ENCODE results near the gene SLC37A2. TPM values are rescaled to one million over a fixed set of nuclear protein-coding genes. Genes with fewer than 3 reads are reported as not detected.

Gene SLC37A2
- polyA plus RNA-seq, 1 donor (not counting 4 experiments of a cell fraction or from before 2014, with no cell fraction given): 21.0 TPM

- Histone ChIP-seq H3K27me3 (ENCODE audit: control insufficient read depth, extremely low read depth, insufficient read depth, low read length) (no peaks in the 10 kb centered on the region), H3K4me2 (ENCODE audit: control insufficient read depth, extremely low read depth, insufficient read depth, low read depth, low read length) (no peak overlapping the region), H3K4me1 (ENCODE audit: control insufficient read depth, extremely low read depth, insufficient read depth, low read length) (peaks cover 25% of the 10 kb centered on the region), H3K9me3 (ENCODE audit: control insufficient read depth, low read depth, low read length) (no peaks in the 10 kb centered on the region), H3K4me3 (ENCODE audit: control insufficient read depth in 2 of 3, extremely low read depth in 1 of 3, insufficient read depth in 2 of 3, low read depth in 1 of 3, low read length in 3 of 3) (no peak overlapping the region), H3K36me3 (ENCODE audit: control insufficient read depth in 2 of 2, extremely low read depth in 1 of 2, insufficient read depth in 2 of 2, low read length in 2 of 2) (peaks cover 0 to 14% of the 10 kb centered on the region in 2 experiments), H3K27ac (ENCODE audit: control insufficient read depth, insufficient read depth, low read length) (no peak overlapping the region), H4K20me1 (ENCODE audit: control insufficient read depth, extremely low read depth, insufficient read depth, low read length) (no peaks in the 10 kb centered on the region), H2AFZ (ENCODE audit: control insufficient read depth, low read length) (no peak overlapping the region), H3K9ac (ENCODE audit: control insufficient read depth, extremely low read depth, insufficient read depth, low read length) (no peak overlapping the region), H3K9me1 (ENCODE audit: control insufficient read depth, extremely low read depth, insufficient read depth, low read length) (no peaks in the 10 kb centered on the region), H3K79me2 (ENCODE audit: control insufficient read depth, insufficient read depth, low read length) (no peaks in the 10 kb centered on the region)
- dilution Hi-C loops (cut with MboI; ENCODE audit: extremely low pct_ligation_motif_present, low sequenced_read_pairs): no loop called here
- FAIRE-seq: no peak
- TF ChIP-seq CTCF (optimal IDR thresholded peaks at IDR 0.05 in 1 of 3, IDR thresholded peaks at IDR 0.05 in 1 of 3, conservative IDR thresholded peaks at IDR 0.05 in 1 of 3; ENCODE audit: extremely low read depth in 1 of 3, insufficient read depth in 2 of 3, low read length in 3 of 3) (no peak), EZH2 (IDR thresholded peaks at IDR 0.05; ENCODE audit: low read length) (no peak)
- no peak for DNase-seq (ENCODE audit: low read depth, low spot score)
Measured at GRCh38 chr11:125081098-125081798, 18.1 kb downstream of the SLC37A2 start.

- H3K4me3 ChIP-seq (ENCODE audit: control insufficient read depth in 2 of 3, extremely low read depth in 1 of 3, insufficient read depth in 2 of 3, low read depth in 1 of 3, low read length in 3 of 3): no peak overlapping the region
- H3K36me3 ChIP-seq (ENCODE audit: control insufficient read depth in 2 of 2, extremely low read depth in 1 of 2, insufficient read depth in 2 of 2, low read length in 2 of 2): peaks cover 0 to 16% of the 10 kb centered on the region in 2 experiments
- no peaks in the 10 kb centered on the region for H3K9me1 ChIP-seq (ENCODE audit: control insufficient read depth, extremely low read depth, insufficient read depth, low read length)
- H3K9me3 ChIP-seq (ENCODE audit: control insufficient read depth, low read depth, low read length): no peaks in the 10 kb centered on the region
- peak overlapping the region; percentile 87 for H3K27ac ChIP-seq (ENCODE audit: control insufficient read depth, insufficient read depth, low read length)
- H3K4me2 ChIP-seq (ENCODE audit: control insufficient read depth, extremely low read depth, insufficient read depth, low read depth, low read length): no peak overlapping the region
- no peaks in the 10 kb centered on the region for H3K79me2 ChIP-seq (ENCODE audit: control insufficient read depth, insufficient read depth, low read length)
- FAIRE-seq (no peak), DNase-seq (ENCODE audit: low read depth, low spot score) (no peak)
- no peak overlapping the region for H3K9ac ChIP-seq (ENCODE audit: control insufficient read depth, extremely low read depth, insufficient read depth, low read length)
- dilution Hi-C loops (cut with MboI; ENCODE audit: extremely low pct_ligation_motif_present, low sequenced_read_pairs): no loop called here
- TF ChIP-seq EZH2 (IDR thresholded peaks at IDR 0.05; ENCODE audit: low read length): no peak
- no peak for TF ChIP-seq CTCF (optimal IDR thresholded peaks at IDR 0.05 in 1 of 3, IDR thresholded peaks at IDR 0.05 in 1 of 3, conservative IDR thresholded peaks at IDR 0.05 in 1 of 3; ENCODE audit: extremely low read depth in 1 of 3, insufficient read depth in 2 of 3, low read length in 3 of 3)
- no peaks in the 10 kb centered on the region for H3K27me3 ChIP-seq (ENCODE audit: control insufficient read depth, extremely low read depth, insufficient read depth, low read length)
- no peaks in the 10 kb centered on the region for H4K20me1 ChIP-seq (ENCODE audit: control insufficient read depth, extremely low read depth, insufficient read depth, low read length)
- H2AFZ ChIP-seq (ENCODE audit: control insufficient read depth, low read length): no peak overlapping the region
- H3K4me1 ChIP-seq (ENCODE audit: control insufficient read depth, extremely low read depth, insufficient read depth, low read length): peaks cover 24% of the 10 kb centered on the region
Measured at GRCh38 chr11:125082040-125082439, 18.9 kb downstream of the SLC37A2 start.

Data from keratinocyte (primary cell).